Thyroid gland (tissue), 4 donors: Measurements from ENCODE around the gene NRG3. TPM values are rescaled to one million over a fixed set of nuclear protein-coding genes. Genes with fewer than 3 reads are reported as not detected.

ENCODE experiments used
- DNase-seq, 2 donors: peaks; one replicate each; pipeline ENCODE4 v3.0.0-alpha.2; 2019
- H3K27ac ChIP-seq, 3 donors: fragments of 200-600 bp; sonication (generic); 1 replicate in 2 of 3; 2 replicates in 1 of 3; pipeline ENCODE4 v1.5.1; 2016 to 2019; ENCODE audit warnings: mild to moderate bottlenecking in 1 of 3, moderate library complexity in 1 of 3
- H3K27me3 ChIP-seq: fragments of 200-600 bp; sonication (generic); one replicate; pipeline ENCODE4 v1.5.1; 2019
- H3K36me3 ChIP-seq, 2 donors: fragments of 200-600 bp; sonication (generic); one replicate each; pipeline ENCODE4 v1.5.1; 2016 to 2019
- H3K4me1 ChIP-seq, 2 donors: fragments of 200-600 bp; sonication (generic); one replicate each; pipeline ENCODE4 v1.5.1; 2017 to 2019
- H3K4me3 ChIP-seq, 3 donors: fragments of 200-600 bp; sonication (generic); replicated peaks in 1 of 3; 1 replicate in 2 of 3; 2 replicates in 1 of 3; pipeline ENCODE4 v1.5.1; 2016; ENCODE audit warnings: mild to moderate bottlenecking in 1 of 3
- H3K9me3 ChIP-seq: fragments of 200-600 bp; sonication (generic); one replicate; pipeline ENCODE4 v1.5.1; 2017
- CTCF ChIP-seq, 6 experiments: fragments of 200-600 bp in 3 of 6; fragments of 450-650 bp in 3 of 6; sonication (generic) in 3 of 6; IDR thresholded peaks; one replicate each; pipeline ENCODE4 v1.5.1; 2016 to 2019; ENCODE audit warnings: antibody characterized with exemption in 6 of 6, mild to moderate bottlenecking in 2 of 6, inconsistent platforms in 1 of 6, moderate library complexity in 1 of 6
- POLR2A ChIP-seq, 2 donors: fragments of 450-650 bp; IDR thresholded peaks; one replicate each; pipeline ENCODE4 v1.6.1; 2017; ENCODE audit warnings: antibody characterized with exemption in 2 of 2, mild to moderate bottlenecking in 2 of 2, moderate library complexity in 1 of 2
- WGBS, 2 donors: methylation state at CpG; one replicate each; pipeline ENCODE4 v1.1.5; 2017; 5-methylcytosine and 5-hydroxymethylcytosine counted together
- intact Hi-C: fragments of 100-400 bp; cut with DNase I; formaldehyde crosslinking; loops from one replicate; pipeline ENCODE4 v1.15.1; 2023
- total RNA-seq, 4 donors: library from RNA; depleted of rRNA; stranded (reverse); fragments of >200 nt; gene quantifications; one replicate each; pipeline ENCODE4 v1.2.3, GENCODE V29; 2016

NRG3 gene
- total RNA-seq, 4 donors from 2014 or later, result 0.67 to 1.8 (median 1.3) TPM

GRCh38 chr10:82318534-82318933 lies 443.5 kb downstream of the NRG3 start:
- H3K36me3 ChIP-seq, result no peaks in the 10 kb centered on the region
- no peaks in the 10 kb centered on the region for H3K4me1 ChIP-seq
- H3K27me3 ChIP-seq, result no peaks in the 10 kb centered on the region
- no peak overlapping the region for H3K4me3 ChIP-seq
- 51 to 60% methylated on average over 3 of the region's 3 CpGs for whole genome bisulfite sequencing, 2 donors
- intact Hi-C loops, result no loop called here
- TF ChIP-seq CTCF (IDR thresholded peaks at IDR 0.05), result no peak
- TF ChIP-seq POLR2A (IDR thresholded peaks at IDR 0.05), result no peak
- H3K9me3 ChIP-seq, result no peaks in the 10 kb centered on the region
- H3K27ac ChIP-seq, result no peak overlapping the region
- no peak for DNase-seq

GRCh38 chr10:82319074-82319473 lies 444.1 kb downstream of the NRG3 start:
- H3K27me3 ChIP-seq, result no peaks in the 10 kb centered on the region
- 86 to 93% methylated on average over 5 of the region's 5 CpGs for WGBS, 2 donors
- no peaks in the 10 kb centered on the region for H3K9me3 ChIP-seq
- no peaks in the 10 kb centered on the region for H3K36me3 ChIP-seq
- no peaks in the 10 kb centered on the region for H3K4me1 ChIP-seq
- intact Hi-C loops, result no loop called here
- H3K27ac ChIP-seq, result no peak overlapping the region
- TF ChIP-seq POLR2A (IDR thresholded peaks at IDR 0.05) (no peak), CTCF (IDR thresholded peaks at IDR 0.05) (no peak)
- no peak for DNase-seq
- no peak overlapping the region for H3K4me3 ChIP-seq

GRCh38 chr10:82319562-82319961 lies 444.6 kb downstream of the NRG3 start:
- Histone ChIP-seq H3K4me3 (no peak overlapping the region), H3K9me3 (no peaks in the 10 kb centered on the region), H3K36me3 (no peaks in the 10 kb centered on the region), H3K27me3 (no peaks in the 10 kb centered on the region), H3K27ac (no peak overlapping the region), H3K4me1 (no peaks in the 10 kb centered on the region)
- TF ChIP-seq CTCF (IDR thresholded peaks at IDR 0.05), result no peak
- no peak for TF ChIP-seq POLR2A (IDR thresholded peaks at IDR 0.05)
- no peak for DNase-seq
- intact Hi-C loops, result no loop called here
- WGBS, 2 donors, result 21% methylated on average over 1 of the region's 1 CpG; no CpG with 5 or more reads in 1 of the 2 donors

- Histone ChIP-seq H3K4me3 (no peak overlapping the region), H3K27me3 (no peaks in the 10 kb centered on the region), H3K9me3 (no peaks in the 10 kb centered on the region), H3K4me1 (no peaks in the 10 kb centered on the region), H3K36me3 (no peaks in the 10 kb centered on the region), H3K27ac (no peak overlapping the region)
- TF ChIP-seq POLR2A (IDR thresholded peaks at IDR 0.05), result no peak
- TF ChIP-seq CTCF (IDR thresholded peaks at IDR 0.05), result no peak
- no peak for DNase-seq
- intact Hi-C loops, result no loop called here
These were observed 446.7 kb downstream of the NRG3 start for GRCh38 chr10:82321724-82322123.

- H3K27ac ChIP-seq, result no peak overlapping the region
- no peaks in the 10 kb centered on the region for H3K27me3 ChIP-seq
- no peaks in the 10 kb centered on the region for H3K4me1 ChIP-seq
- no peak for TF ChIP-seq POLR2A (IDR thresholded peaks at IDR 0.05)
- no peak for TF ChIP-seq CTCF (IDR thresholded peaks at IDR 0.05)
- no peaks in the 10 kb centered on the region for H3K9me3 ChIP-seq
- 73 to 85% methylated on average over 2 of the region's 2 CpGs for WGBS, 2 donors
- DNase-seq, result no peak
- no peak overlapping the region for H3K4me3 ChIP-seq
- H3K36me3 ChIP-seq, result no peaks in the 10 kb centered on the region
- intact Hi-C loops, result no loop called here
These were observed 456.7 kb downstream of the NRG3 start for GRCh38 chr10:82331716-82332115.
